Measurements from ENCODE around the gene OSBPL10.
"Not testable (repeated sequence)": the region's sequence is repeated elsewhere in the genome, so short reads cannot be mapped to it uniquely, and the experiment has no call there.

Gene OSBPL10, protein sequence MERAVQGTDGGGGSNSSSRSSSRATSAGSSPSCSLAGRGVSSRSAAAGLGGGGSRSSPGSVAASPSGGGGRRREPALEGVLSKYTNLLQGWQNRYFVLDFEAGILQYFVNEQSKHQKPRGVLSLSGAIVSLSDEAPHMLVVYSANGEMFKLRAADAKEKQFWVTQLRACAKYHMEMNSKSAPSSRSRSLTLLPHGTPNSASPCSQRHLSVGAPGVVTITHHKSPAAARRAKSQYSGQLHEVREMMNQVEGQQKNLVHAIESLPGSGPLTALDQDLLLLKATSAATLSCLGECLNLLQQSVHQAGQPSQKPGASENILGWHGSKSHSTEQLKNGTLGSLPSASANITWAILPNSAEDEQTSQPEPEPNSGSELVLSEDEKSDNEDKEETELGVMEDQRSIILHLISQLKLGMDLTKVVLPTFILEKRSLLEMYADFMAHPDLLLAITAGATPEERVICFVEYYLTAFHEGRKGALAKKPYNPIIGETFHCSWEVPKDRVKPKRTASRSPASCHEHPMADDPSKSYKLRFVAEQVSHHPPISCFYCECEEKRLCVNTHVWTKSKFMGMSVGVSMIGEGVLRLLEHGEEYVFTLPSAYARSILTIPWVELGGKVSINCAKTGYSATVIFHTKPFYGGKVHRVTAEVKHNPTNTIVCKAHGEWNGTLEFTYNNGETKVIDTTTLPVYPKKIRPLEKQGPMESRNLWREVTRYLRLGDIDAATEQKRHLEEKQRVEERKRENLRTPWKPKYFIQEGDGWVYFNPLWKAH

DNA sequence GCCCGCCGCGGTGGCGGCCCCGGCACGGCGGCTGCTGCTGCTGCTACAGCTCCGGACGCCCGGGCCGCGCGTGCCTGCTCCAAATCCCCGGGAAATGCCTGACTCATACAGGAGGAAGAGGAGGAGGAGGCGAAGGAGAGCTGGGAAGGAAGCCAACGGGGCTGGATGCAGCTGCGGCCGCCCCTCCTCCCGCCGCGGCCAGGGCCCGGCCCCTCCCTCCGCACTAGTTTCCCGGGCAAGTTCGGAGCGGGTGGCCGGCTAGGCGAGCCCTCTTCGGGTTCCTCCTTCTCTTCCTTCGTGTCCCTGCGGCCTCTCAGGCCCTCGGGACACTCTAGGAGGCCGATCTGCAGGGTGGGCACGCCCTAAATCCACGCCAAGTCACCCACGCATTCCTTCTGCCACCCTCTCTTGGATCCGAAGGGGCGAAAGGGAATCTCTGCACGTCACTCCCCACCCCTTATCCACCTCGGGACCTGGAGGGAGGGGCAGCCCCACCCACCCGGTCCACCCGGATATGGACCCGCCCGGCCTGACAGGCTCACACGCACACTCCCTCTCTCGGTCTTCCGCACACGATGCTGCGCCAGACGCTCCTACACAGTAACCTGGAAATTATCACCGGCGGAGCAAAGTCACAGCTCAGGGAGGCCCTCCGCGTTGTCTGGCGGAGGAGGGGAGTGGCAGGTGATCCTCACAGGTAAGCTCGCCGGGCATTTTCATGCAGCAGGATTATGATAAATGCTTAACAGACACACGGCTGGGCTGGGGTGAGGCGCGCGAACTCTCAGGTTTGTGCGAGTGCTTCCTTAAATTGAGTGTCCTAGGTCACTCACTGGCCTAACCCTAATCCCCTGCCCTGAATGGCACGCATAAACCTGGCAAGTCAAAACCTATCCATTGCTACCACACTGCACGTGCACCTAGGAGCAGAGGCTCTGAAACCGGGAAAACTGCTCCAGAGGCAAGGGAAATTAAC is at the start of gene OSBPL10, which contains the start of gene ZNF860:
TSS of gene OSBPL10 (minus strand) at position 57 of the 976 bp plus-strand sequence. CDS start 83 bp downstream, outside the sequence.
TSS of gene ZNF860 (plus strand) at position 545 of the 976 bp plus-strand sequence. CDS start 7,330 bp downstream, outside the sequence.
- DNase-seq: peak; percentile 28

DNA sequence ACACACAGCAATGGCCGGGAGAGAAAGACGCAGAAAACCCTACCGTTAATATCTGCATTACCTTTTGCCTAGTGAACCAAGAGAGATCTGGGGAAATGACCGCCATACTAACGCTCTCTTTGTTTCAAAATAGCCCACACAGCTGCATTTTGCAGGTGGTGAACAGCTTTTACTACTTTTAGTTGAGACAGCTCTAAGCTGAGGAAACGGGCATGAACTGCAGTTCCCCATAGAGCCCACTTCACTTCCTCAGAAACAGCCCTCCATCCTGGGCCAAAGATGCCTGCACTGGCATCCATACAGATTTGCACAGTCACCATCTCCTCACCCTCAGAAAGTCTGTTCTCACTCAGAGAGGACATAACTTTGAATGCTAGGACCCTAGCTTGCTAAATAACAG is 45.5 kb upstream of the OSBPL10 start:
- no peak for DNase-seq

DNA sequence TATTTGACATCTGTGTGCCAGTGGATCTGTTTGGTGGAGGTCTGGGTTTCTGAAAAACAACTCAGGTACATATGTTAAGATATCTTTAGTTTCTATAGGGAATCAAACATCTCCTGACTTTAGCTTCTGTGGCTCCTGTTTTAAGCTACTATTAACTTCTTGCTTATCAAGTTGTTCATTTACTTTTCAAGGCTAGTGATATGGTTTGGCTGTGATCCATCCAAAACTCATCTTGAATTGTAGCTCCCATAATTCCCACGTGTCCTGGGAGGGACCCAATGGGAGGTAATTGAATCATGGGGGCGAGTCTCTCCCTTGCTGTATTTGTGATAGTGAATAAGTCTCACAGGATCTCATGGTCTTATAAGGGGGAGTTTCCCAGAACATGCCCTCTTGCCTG is 41.9 kb upstream of the OSBPL10 start:
- no peak for DNase-seq

DNA sequence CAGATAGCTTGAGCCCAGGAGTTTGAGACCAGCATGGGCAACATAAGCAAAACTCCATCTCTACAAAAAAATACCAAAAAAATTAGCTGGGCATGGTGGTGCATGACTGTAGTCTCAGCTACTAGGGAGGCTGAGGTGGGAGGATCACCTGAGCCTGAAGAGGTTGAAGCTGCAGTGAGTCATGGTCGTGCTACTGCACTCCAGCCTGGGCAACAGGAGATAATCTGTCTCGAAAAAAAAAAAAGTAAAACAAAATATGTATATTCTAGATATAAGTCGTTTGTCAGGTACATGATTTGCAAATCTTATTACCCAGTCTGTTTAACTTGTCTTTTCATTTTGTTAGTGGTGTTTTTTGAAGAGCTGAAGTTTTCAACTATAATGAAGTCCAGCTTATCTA is 40.7 kb upstream of the OSBPL10 start:
- no peak for DNase-seq

DNA sequence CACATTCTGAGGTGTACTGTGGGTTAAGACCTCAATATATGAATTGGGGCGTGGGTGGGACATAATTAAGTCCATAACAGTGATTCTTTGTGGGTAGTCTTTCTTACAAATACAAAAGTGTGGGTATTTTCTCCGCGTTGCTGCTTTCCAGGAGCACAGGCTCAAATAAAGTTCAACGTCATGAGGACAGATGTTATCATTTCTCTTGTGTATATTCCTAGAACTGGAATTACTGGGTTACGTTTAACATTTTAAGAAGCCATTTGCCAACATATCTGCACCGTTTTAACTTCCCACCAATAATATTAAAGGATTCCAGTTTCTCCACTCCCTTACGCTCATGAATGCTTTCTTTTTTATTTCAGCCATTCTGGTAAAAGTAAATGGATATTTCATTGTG is 40.1 kb upstream of the OSBPL10 start:
- DNase-seq: no peak

DNA sequence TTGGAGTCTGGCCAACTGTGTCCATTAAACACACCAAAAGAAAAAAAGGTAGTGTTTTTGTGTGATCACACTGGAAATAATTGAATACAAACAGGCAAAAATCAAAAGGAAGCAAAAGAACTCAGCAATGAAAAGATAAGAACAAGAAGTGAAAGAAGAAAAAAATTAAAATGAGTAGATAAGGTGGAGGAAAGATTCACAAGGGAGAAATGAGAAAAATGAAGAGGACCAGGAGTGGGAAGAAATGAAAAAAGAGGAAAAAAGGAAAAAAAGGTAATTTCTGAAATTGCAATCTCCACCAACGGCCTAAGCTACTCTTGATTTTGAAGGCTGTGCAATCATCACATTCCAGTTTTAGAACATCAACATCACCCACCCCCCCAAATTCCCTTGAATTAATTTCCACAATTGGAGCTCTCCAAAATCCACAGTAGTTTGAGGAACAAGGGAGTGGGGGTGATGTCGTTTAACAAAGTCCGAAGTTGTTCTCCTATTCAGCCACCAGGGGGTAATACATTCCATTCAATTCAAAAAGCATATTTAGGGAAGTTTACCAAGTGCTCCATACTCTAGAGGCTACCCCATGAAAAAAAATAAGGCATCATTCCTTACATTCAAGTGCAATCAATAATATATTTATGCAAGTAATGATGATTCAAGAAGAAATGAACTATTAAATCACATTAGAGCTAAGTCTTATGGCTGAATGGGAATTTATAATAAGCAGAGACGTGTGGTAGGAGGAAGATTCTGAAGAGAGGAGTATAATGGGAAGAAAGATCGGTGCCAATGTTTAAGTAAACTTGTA is 37.9 kb upstream of the OSBPL10 start:
- DNase-seq: no peak

DNA sequence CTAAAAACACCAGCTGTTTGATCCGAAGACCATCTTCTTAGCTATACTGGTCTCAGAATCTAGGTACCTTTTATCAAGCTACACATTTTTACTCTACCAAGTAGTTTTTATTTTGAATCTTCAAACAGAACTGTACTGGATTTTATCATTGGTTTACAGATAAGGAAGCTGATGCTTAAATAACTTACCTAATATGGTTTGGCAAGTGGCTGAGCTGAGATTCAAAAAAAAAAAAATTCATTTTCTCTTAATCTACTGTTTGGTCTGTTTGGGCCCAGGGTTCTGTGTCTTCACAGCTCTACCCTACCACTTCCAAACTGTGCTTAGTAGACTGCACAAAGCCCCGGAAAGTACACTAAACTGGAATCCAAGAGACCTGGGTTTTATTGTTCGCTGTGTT is 36.2 kb upstream of the OSBPL10 start:
- DNase-seq: no peak

DNA sequence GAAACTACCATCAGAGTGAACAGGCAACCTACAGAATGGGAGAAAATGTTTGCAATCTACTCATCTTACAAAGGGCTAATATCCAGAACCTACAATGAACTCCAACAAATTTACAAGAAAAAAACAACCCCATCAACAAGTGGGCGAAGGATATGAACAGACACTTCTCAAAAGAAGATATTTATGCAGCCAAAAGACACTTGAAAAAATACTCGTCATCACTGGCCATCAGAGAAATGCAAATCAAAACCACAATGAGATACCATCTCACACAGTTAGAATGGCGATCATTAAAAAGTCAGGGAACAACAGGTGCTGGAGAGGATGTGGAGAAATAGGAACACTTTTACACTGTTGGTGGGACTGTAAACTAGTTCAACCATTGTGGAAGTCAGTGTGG is 34.6 kb upstream of the OSBPL10 start:
- DNase-seq: not testable (repeated sequence)

DNA sequence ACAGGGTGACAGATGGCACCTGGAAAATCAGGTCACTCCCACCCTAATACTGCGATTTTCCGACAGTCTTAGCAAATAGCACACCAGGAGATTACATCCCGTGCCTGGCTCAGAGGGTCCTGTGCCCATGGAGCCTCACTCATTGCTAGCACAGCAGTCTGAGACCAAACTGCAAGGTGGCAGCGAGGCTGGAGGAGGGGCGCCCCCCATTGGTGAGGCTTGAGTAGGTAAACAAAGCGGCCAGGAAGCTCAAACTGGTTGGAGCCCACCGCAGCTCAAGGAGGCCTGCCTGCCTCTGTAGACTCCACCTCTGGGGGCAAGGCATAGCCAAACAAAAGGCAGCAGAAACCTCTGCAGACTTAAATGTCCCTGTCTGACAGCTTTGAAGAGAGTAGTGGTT is 29.6 kb upstream of the OSBPL10 start:
- peak; percentile 7 for DNase-seq

DNA sequence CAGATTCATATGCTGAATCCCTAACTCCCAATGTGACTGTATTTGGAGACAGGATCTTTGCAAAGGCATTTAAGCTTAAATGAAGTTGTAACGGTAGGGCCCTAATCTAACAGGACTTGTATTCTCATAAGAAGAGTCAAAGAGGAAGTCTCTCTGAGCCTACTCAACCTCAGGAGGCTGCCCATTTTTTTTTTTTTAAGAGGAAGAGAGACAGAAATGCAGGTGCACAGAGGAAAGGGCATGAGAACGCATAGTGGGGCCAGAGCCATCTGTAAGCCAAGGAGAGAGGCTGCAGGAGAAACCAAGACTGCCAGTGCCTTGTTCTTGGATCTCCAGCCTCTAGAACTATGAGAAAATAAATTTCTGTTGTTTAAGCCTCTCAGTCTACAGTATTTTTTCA is 28.9 kb upstream of the OSBPL10 start:
- no peak for DNase-seq

DNA sequence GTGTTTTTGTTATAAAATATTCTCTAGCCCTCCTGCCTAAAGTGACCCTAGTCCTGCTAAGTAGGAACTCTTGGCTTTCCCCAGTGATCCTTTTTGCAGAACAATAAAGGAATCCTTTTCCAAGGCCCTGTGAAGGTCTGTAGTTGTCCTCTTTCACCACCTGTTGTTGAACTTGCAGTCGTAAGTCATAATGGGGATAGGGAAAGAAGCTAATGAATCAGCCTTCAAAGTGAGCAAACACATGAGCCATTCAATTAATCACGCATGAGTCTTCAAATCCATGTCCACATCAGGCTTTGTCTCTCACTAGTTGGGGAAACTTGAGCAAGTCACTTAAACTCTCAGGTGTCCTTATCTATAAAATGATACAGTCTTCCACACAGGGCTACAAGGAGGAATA is 28.0 kb upstream of the OSBPL10 start:
- no peak for DNase-seq

DNA sequence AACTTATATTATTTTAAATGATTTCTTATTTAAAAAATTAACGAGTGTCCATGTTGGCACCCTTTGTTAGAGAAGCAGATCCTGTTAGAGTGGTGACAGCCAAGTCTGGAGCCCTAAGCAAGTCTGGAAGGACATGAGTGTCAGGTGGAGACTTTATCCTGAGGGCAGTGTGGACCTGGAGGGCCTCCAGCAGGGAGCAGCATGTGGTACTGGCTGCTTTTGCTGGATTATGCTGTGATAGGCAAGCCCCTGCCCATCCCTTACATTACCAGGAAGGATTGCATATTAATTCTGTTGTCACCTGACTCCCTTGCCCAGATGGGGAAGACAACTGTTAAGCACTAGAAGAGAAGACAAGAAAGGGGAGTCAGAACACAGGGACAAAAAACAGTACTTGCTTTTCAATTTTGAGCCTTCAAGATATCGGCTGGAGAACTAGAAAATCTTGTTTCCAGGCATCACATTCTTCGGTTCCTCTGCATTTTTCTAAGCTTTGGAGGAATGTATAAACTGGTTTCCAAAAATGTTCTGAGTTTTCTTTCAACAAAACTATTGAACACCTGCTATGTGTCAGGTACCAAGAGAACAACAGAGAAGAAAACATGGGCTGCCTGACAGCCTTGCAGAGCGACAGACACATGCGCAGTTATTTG is 23.2 kb upstream of the OSBPL10 start:
- no peak for DNase-seq

DNA sequence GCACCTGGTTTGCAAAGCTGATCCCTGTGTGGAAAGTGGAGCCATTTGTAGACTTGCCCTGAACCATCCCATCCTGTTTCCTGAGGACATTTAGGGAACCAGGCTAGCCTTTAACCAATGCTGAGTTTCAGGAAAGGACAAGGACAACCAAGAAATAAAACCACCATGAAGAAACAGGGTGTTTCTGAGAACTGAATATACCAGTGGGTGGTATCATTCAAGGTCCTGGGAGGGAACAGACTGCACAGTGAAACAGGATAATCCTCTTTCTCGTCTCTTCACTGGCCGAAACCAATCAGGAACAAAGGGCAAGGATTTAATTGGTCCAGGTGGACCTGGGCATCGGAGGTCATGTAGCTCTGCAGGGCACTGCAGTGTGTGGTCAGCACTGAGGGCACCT is 22.3 kb upstream of the OSBPL10 start:
- DNase-seq: no peak

DNA sequence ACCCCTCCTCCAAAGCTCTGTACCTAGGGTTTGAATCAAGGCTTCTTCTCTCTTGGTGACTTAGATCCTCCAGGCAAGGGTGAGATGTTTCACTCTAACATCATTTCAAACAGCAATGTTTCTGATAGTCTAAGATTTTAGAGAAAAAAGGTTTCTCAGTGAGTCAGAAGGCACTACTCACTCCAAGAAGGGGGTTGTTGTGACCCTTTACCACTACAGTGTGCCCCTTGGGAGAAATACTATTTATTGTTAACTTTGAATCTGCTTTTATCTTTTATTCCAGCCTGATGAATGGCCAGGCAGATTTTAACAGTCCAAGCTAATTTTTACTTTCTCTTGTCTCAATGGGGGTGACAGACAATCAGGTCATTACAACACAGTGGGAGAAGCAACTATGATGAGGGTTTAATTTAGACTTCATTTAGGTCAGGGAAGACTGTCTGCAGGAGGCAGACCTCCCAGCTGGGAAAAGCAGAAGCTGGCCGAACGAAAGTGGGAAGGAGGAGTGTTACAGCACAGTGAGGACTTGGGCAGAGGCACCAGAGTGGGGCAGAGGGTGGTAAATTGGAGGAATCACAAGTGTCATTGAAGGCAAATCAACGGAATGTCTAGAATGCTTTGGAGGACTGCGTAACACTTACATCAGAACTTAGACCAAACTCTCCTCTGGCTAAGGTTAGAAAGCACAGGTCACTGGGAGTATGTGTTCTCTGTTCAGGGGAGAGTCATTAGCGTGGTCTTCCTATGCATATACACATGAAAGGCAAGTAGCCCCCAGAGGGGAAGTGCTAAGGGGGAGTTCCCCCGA is 21.7 kb upstream of the OSBPL10 start:
- DNase-seq: no peak

DNA sequence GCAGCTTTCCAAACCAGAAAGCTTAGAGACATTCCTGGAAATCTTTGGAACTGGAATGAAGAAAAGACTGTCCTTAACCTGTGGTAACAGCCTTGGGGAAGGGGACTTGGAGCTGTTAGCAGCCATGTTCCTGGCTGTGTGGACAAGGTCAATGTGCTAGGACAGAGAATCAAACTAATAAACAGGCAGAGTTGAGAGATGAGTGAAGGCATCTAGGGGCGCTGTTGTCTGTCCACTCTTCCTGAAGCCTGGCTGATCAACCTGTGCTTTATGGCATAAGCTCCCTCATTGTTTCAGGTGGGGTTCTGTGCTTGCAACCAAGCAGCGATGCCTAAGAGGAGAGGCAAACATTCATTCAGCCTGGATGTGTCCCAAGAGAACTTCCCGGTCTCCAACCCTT is 19.8 kb upstream of the OSBPL10 start:
- no peak for DNase-seq

DNA sequence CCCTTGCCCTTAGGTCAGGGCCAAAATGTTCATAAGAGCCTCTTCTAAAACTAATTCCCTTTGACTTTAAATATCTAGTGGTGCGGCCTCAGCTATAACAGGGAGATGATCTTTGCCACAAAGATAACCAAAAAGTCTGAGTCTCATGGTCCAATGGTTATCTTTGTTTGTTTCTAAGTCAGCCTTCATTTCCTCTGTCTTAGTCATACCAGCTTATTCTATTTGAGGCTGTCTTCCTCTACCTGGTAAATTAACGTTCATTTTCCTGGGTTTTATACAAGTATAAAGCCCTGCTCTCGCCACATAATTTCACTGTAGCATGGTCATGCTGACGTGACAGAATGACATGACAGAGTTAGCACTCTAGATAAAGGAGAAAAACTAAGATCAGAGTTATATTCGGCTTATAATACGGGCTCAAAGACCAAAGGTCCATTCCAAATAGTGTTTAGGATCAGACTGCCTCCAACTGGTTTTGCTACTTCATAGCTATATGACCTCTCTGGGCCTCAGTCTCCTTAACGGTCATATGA is 18.9 kb upstream of the OSBPL10 start:
- no peak for DNase-seq

DNA sequence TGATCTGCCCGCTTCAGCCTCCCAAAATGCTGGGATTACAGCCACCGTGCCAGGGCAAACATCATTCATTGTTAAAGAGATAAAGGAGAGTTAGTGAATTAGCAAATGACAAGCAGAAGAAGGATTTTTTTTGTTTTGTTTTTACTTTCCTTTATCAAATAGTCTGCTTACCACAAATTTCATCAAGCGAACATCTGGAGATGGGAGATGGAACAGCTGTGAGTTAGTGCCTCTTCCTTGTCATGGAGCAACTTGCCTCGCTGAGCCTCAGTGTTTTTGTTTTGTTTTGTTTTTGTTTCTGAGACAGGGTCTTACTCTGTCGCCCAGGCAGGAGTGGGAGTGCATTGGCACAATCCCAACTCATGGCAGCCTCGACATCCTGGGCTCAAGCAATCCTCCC is 16.4 kb upstream of the OSBPL10 start:
- DNase-seq: no peak

DNA sequence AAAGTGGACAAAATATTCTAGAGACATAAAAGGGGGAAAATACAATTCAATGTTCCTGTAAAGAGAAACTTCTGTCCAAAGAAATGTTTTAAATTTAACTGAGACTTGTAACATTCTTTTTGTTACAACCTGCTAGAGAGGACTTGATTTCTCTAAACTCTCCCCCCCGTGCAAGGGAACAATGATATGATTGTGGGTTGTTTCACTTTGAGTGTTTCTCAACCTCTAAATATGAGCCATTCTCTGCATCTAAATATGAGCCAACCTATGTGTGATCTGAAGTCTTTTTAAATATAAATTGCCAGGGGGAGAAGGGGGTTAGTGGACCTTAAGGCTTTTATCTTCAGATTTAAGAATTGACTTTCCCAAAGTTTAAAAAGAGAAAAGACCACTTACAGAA is 15.1 kb upstream of the OSBPL10 start:
- DNase-seq: no peak

DNA sequence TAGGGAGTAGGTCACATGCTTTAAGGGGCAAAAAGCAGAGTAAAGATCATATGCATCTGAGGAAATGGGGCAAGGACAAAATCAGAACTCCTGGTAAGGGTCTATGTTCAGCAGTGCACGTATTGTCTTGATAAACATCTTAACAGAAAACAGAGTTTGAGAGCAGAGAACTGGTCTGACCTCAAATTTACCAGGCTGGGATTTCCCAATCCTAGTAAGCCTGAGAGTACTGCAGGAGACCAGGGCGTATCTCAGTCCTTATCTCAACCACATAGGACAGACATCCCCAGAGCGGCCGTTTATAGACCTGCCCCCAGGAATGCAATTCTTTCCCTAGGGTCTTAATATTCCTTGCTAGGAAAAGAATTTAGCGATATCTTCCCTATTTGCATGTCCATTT is 14.0 kb upstream of the OSBPL10 start:
- DNase-seq: not testable (repeated sequence)

DNA sequence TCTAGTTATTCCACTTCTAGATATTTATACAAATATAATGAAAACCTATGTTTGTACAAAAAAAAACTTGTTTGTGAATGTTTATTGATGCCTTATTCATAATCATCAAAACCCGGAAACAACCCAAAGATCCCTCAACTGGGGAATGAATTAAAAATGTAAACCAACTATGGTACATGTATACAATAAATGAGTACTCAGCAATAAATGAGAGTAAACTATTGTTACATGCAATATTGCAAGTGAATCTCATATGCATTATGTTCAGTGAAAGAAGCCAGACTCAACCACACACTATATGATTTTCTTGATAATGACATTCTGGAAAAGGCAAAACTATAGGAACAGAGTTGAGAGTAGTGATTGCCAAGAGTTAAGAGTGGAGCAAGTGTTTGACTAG is 12.8 kb upstream of the OSBPL10 start:
- no peak for DNase-seq

Measured in stimulated activated CD4-positive, alpha-beta T cell treated with anti-CD3 and anti-CD28 coated beads, Interleukin-1b, Interleukin-23, amount 100 ng/mL, for 48 hours (primary cell).